Measurements from ENCODE around the gene PDGFA.

DNA sequence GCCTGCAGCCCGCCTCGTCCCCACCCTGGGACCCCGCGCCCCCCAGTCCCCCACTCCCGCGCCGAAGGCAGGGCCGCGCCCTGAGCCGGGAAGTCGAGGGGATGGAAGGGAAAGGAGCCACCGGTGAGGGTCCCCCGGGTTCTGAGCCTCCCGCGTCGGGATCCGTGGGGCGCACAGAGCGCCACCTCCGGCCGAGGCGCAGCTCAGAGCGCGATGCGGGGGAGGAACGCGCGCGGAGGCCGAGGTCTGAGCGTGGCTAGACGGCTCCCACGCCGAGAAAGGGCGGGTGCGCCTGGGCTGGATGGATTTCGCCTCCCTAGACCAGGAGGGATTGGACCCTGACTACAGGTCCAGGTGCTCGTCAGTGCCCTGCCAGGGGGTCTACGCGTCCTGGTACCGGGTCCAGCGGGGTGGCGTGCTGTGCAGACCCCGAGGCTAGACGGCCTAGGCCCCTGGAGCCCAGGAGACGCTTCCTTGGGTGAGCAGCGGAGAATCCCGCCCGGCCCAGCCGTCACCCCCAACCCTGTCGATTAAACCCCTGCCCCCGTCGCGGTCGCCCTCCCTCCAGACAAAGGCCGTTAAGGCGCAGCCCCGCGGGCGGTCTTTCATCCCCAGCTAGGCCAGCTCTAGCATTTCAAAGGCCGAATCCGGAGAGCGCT lies 986 bp upstream of the PDGFA start:
- TF ChIP-seq SUZ12 (IDR thresholded peaks at IDR 0.05; ENCODE audit: extremely low read depth, insufficient read depth, insufficient read length) (no peak), YY1 (IDR thresholded peaks at IDR 0.05; ENCODE audit: insufficient read depth, insufficient read length) (no peak), ZNF274 (IDR thresholded peaks at IDR 0.05; ENCODE audit: low read depth, low read length) (no peak)

Data from NT2/D1 (cell line).